ENCODE data around the gene ZNF212. TPM values are rescaled to one million over a fixed set of nuclear protein-coding genes. Genes with fewer than 3 reads are reported as not detected.

The ZNF212 gene
- total RNA-seq, 1 donor from 2014 or later, result 15.8 TPM

- no peak for TF ChIP-seq CTCF (conservative IDR thresholded peaks at IDR 0.05)
- Mint-ChIP-seq H3K4me1 (peaks cover 6% of the 10 kb centered on the region), H3K36me3 (ENCODE audit: low read depth) (peaks cover 14% of the 10 kb centered on the region), H3K27ac (ENCODE audit: unreplicated experiment) (no peak overlapping the region), H3K9me3 (no peaks in the 10 kb centered on the region), H3K4me3 (no peak overlapping the region), H3K27me3 (ENCODE audit: low read depth) (peaks cover 7% of the 10 kb centered on the region)
- no peak for DNase-seq (ENCODE audit: low read depth, low spot score)
Observed at GRCh38 chr7:149281508-149282330, 42.3 kb downstream of the ZNF212 start.

GRCh38 chr7:149282331-149282655 is 42.8 kb downstream of the ZNF212 start:
- H3K4me1 Mint-ChIP-seq, result peaks cover 6% of the 10 kb centered on the region
- no peak overlapping the region for H3K27ac Mint-ChIP-seq (ENCODE audit: unreplicated experiment)
- no peaks in the 10 kb centered on the region for H3K9me3 Mint-ChIP-seq
- TF ChIP-seq CTCF (conservative IDR thresholded peaks at IDR 0.05), result no peak
- H3K36me3 Mint-ChIP-seq (ENCODE audit: low read depth), result peaks cover 11% of the 10 kb centered on the region
- H3K27me3 Mint-ChIP-seq (ENCODE audit: low read depth), result peaks cover 7% of the 10 kb centered on the region
- no peak for DNase-seq (ENCODE audit: low read depth, low spot score)
- H3K4me3 Mint-ChIP-seq, result no peak overlapping the region

GRCh38 chr7:149283321-149283720 is 43.9 kb downstream of the ZNF212 start:
- Mint-ChIP-seq H3K9me3 (no peaks in the 10 kb centered on the region), H3K27me3 (ENCODE audit: low read depth) (peaks cover 7% of the 10 kb centered on the region), H3K4me3 (no peak overlapping the region), H3K4me1 (peaks cover 6% of the 10 kb centered on the region), H3K27ac (ENCODE audit: unreplicated experiment) (no peak overlapping the region), H3K36me3 (ENCODE audit: low read depth) (peaks cover 7% of the 10 kb centered on the region)
- no peak for TF ChIP-seq CTCF (conservative IDR thresholded peaks at IDR 0.05)
- no peak for DNase-seq (ENCODE audit: low read depth, low spot score)

- H3K36me3 Mint-ChIP-seq (ENCODE audit: low read depth), result peaks cover 7% of the 10 kb centered on the region
- H3K27ac Mint-ChIP-seq (ENCODE audit: unreplicated experiment), result no peak overlapping the region
- H3K4me3 Mint-ChIP-seq, result peak overlapping the region; percentile 79
- no peaks in the 10 kb centered on the region for H3K9me3 Mint-ChIP-seq
- TF ChIP-seq CTCF (conservative IDR thresholded peaks at IDR 0.05), result no peak
- no peak for DNase-seq (ENCODE audit: low read depth, low spot score)
- peaks cover 7% of the 10 kb centered on the region for H3K27me3 Mint-ChIP-seq (ENCODE audit: low read depth)
- H3K4me1 Mint-ChIP-seq, result peaks cover 6% of the 10 kb centered on the region
Observed at GRCh38 chr7:149284343-149284742, 44.9 kb downstream of the ZNF212 start.

GRCh38 chr7:149284850-149285585 is 45.6 kb downstream of the ZNF212 start:
- Mint-ChIP-seq H3K36me3 (ENCODE audit: low read depth) (peaks cover 5% of the 10 kb centered on the region), H3K27me3 (ENCODE audit: low read depth) (peaks cover 7% of the 10 kb centered on the region), H3K9me3 (no peaks in the 10 kb centered on the region), H3K4me3 (peak overlapping the region; percentile 90), H3K27ac (ENCODE audit: unreplicated experiment) (no peak overlapping the region), H3K4me1 (peaks cover 6% of the 10 kb centered on the region)
- TF ChIP-seq CTCF (conservative IDR thresholded peaks at IDR 0.05), result no peak
- peak; percentile 93 for DNase-seq (ENCODE audit: low read depth, low spot score)
